Gastrocnemius medialis (tissue), 4 donors: Measurements from ENCODE around the gene CENPO. TPM values are rescaled to one million over a fixed set of nuclear protein-coding genes. Genes with fewer than 3 reads are reported as not detected.
A peak's percentile ranks its signal among the peaks of the same experiment; 100 is the strongest.

Experiments used
- ATAC-seq, 2 donors: fragments of 150-250 bp; one replicate each; pipeline ENCODE4 v1.9.1; 2016
- DNase-seq, 2 donors: peaks; one replicate each; pipeline ENCODE4 v3.0.0-alpha.2; 2019
- H3K27ac ChIP-seq, 4 donors: fragments of 200-600 bp; sonication (generic); 1 replicate in 1 of 4; 2 replicates in 3 of 4; pipeline ENCODE4 v1.5.1; 2016 to 2018; ENCODE audit warnings: mild to moderate bottlenecking in 2 of 4, moderate library complexity in 1 of 4
- H3K27me3 ChIP-seq, 3 donors: fragments of 200-600 bp; sonication (generic) in 2 of 3; 1 replicate in 1 of 3; 2 replicates in 2 of 3; pipeline versions ENCODE4 v1.5.1 to v1.6.0; 2016 to 2019; ENCODE audit warnings: mild to moderate bottlenecking in 1 of 3, moderate library complexity in 1 of 3
- H3K36me3 ChIP-seq, 2 donors: fragments of 200-600 bp; sonication (generic) in 1 of 2; one replicate each; pipeline ENCODE4 v1.5.1; 2017 to 2018
- H3K4me1 ChIP-seq, 2 donors: fragments of 200-600 bp; sonication (generic) in 1 of 2; one replicate each; pipeline ENCODE4 v1.5.1; 2016 to 2017; ENCODE audit warnings: mild to moderate bottlenecking in 2 of 2
- H3K4me3 ChIP-seq, 4 donors: fragments of 200-600 bp; sonication (generic) in 3 of 4; 1 replicate in 1 of 4; 2 replicates in 3 of 4; pipeline ENCODE4 v1.5.1; 2016 to 2019; ENCODE audit warnings: mild to moderate bottlenecking in 2 of 4
- H3K9me3 ChIP-seq, 3 donors: fragments of 200-600 bp; sonication (generic) in 2 of 3; 1 replicate in 1 of 3; 2 replicates in 2 of 3; pipeline ENCODE4 v1.5.1; 2016 to 2019
- POLR2A ChIP-seq, 2 donors: fragments of 450-650 bp; IDR thresholded peaks; one replicate each; pipeline ENCODE4 v1.6.1; 2017; ENCODE audit warnings: antibody characterized with exemption in 2 of 2, mild to moderate bottlenecking in 2 of 2, moderate library complexity in 2 of 2
- in situ Hi-C, 4 donors: fragments of 200-750 bp; cut with MboI; loops; one replicate each; pipeline versions ENCODE4 v1.15.0 to v1.8.0; 2017; ENCODE audit warnings: low sequenced_read_pairs in 4 of 4
- intact Hi-C: fragments of 100-400 bp; cut with DNase I; formaldehyde crosslinking; loops from one replicate; pipeline ENCODE4 v1.15.1; 2023; ENCODE audit warnings: low total_unique reads
- total RNA-seq, 4 donors: library from RNA; depleted of rRNA; stranded (reverse); fragments of >200 nt; gene quantifications; one replicate each; pipeline versions ENCODE4 v1.1.0 to v1.2.3, GENCODE V29; 2016
- TF ChIP-seq, protein P1 (sequence below), 5 experiments: fragments of 450-650 bp in 3 of 5; fragments of 200-600 bp in 2 of 5; sonication (generic) in 2 of 5; IDR thresholded peaks in 4 of 5; conservative IDR thresholded peaks in 1 of 5; 1 replicate in 4 of 5; 2 replicates in 1 of 5; pipeline ENCODE4 v1.5.1; 2016 to 2019; ENCODE audit warnings: antibody characterized with exemption in 5 of 5, mild to moderate bottlenecking in 3 of 5, moderate library complexity in 3 of 5

CENPO gene, protein sequence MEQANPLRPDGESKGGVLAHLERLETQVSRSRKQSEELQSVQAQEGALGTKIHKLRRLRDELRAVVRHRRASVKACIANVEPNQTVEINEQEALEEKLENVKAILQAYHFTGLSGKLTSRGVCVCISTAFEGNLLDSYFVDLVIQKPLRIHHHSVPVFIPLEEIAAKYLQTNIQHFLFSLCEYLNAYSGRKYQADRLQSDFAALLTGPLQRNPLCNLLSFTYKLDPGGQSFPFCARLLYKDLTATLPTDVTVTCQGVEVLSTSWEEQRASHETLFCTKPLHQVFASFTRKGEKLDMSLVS
- 1 to 10 TPM; 1.2 to 3.6 (median 2.7) TPM for total RNA-seq

DNA sequence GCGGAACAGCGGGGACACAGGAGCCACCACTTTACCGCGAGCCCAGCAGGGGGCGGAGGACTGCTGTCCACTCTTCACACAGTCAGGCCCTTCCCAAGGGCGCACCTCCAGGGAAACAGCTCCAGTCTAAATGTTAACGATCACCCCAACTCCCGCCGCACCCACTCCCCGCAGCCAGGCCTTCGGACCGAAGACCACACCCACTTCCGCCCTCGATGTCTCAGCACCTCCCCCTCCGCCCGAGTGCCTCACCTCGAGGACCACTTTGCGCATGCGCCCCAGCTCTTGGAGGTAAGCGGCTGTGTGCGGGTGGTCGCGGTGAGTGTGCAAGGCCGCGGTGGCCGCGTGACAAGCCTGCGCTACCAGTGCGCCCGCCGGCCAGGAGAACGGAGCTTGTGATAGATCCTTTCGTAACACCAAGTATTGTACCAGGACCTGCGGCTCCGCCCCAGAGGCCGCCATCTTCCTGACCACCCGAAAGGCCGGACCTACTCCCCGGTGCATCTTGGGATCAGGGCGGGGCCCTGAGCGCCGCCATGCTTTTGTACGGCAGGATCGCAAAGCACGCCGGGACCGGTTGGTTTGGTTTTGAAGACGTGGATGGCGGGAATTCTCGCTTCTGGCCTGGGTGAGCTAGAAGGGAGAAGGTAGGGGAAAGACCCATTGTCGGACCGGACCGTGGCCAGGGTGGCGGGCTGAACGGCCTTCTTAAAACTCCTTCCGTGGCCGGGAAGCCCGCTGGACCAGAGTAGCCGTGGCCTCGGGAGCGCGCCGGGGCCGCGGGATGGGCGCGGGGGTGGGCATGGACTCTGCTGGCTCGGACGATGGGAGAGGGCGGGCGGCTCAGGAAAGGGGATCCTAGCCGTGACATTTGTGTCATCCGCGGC is at the start of gene CENPO, which contains the start of gene PTRHD1:
CENPO (plus strand) TSS at position 552 of the 887 bp plus-strand sequence. CDS start 495 bp downstream, outside the sequence.
PTRHD1 (minus strand) TSS at position 518 of the 887 bp plus-strand sequence; CDS start at position 504, 14 bp downstream.
- Histone ChIP-seq H3K4me3 (peak within 1 kb of the TSS; percentile 67 to 94 (median 88)), H3K27ac (peak within 1 kb of the TSS; percentile 95 to 99 (median 98)), H3K4me1 (peaks cover 16 to 17% of the 10 kb centered on the region in 2 donors), H3K36me3 (no peaks in the 10 kb centered on the region), H3K9me3 (no peaks in the 10 kb centered on the region), H3K27me3 (no peaks in the 10 kb centered on the region)
- ATAC-seq, result peak; percentile 97 to 98
- intact Hi-C loops (loop anchor here (2.0 to 5.0 kb wide), 2 partner anchors 51 to 302 kb away; partner anchors contain the start of gene NCOA1), in situ Hi-C loops (loop anchor here in 1 of 4 donors (25.0 kb wide), 1 partner anchor 381 kb away; no protein-coding TSS in a partner anchor)
- peak; percentile 31 to 36 for TF ChIP-seq POLR2A (IDR thresholded peaks at IDR 0.05)
- TF ChIP-seq, protein P1, sequence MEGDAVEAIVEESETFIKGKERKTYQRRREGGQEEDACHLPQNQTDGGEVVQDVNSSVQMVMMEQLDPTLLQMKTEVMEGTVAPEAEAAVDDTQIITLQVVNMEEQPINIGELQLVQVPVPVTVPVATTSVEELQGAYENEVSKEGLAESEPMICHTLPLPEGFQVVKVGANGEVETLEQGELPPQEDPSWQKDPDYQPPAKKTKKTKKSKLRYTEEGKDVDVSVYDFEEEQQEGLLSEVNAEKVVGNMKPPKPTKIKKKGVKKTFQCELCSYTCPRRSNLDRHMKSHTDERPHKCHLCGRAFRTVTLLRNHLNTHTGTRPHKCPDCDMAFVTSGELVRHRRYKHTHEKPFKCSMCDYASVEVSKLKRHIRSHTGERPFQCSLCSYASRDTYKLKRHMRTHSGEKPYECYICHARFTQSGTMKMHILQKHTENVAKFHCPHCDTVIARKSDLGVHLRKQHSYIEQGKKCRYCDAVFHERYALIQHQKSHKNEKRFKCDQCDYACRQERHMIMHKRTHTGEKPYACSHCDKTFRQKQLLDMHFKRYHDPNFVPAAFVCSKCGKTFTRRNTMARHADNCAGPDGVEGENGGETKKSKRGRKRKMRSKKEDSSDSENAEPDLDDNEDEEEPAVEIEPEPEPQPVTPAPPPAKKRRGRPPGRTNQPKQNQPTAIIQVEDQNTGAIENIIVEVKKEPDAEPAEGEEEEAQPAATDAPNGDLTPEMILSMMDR (IDR thresholded peaks at IDR 0.05 in 4 of 5, conservative IDR thresholded peaks at IDR 0.05 in 1 of 5), result peak; percentile 57 to 72 (median 66)
- peak; percentile 93 to 95 for DNase-seq

DNA sequence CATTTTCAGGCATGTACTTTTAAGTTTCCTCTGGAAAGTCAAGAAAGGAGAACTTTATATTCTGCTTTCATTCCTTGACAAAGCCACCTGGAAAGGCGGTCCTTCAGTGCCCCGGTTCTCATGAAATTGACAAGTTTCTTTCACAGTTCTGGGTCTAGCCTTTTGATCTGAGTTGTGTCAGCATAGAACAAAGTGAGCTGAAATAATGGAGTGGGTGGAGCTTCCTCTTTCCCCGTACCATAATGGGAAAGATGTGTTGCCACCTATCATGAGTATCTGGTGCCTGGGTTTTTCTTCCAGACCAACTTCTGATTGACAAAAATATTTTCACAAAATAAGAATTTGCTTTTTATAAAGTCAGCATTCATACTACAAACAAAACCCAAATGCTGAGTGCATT is 49.3 kb upstream of the CENPO start:
- in situ Hi-C loops (no loop called here), intact Hi-C loops (loop anchor here (5.0 kb wide), 1 partner anchor 48 kb away; the partner anchor contains the start of genes CENPO and PTRHD1)
- no peaks in the 10 kb centered on the region for H3K27me3 ChIP-seq
- H3K27ac ChIP-seq, result no peak overlapping the region
- peaks cover 5 to 13% of the 10 kb centered on the region in 2 donors for H3K4me1 ChIP-seq
- peaks cover 0 to 23% of the 10 kb centered on the region in 2 donors for H3K36me3 ChIP-seq
- DNase-seq, result no peak
- no peak for ATAC-seq
- TF ChIP-seq, protein P1 (IDR thresholded peaks at IDR 0.05 in 4 of 5, conservative IDR thresholded peaks at IDR 0.05 in 1 of 5), result no peak
- no peak for TF ChIP-seq POLR2A (IDR thresholded peaks at IDR 0.05)
- H3K4me3 ChIP-seq, result no peak overlapping the region
- no peaks in the 10 kb centered on the region for H3K9me3 ChIP-seq

DNA sequence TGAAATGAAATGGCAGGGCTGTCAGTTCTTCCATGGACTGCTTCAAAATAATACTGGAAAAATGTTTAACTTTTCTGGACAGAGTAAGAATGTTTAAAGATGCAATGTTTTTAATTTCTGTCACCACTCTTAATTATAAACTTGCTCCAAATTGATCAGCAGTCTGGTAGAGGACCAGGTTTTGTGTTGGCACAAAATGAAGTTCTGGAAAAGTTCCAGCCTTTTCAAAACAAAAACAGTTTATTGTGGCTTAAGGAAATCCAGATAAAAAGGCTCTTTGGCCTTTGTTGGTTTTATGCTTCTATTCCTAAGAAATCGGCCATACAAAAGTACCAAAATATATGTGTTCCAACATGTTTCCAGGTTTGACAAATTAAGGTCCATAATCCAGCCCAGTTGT is 48.9 kb upstream of the CENPO start:
- Histone ChIP-seq H3K9me3 (no peaks in the 10 kb centered on the region), H3K27ac (no peak overlapping the region), H3K4me1 (peaks cover under 1 to 9% of the 10 kb centered on the region in 2 donors), H3K36me3 (peaks cover 0 to 23% of the 10 kb centered on the region in 2 donors), H3K4me3 (no peak overlapping the region), H3K27me3 (no peaks in the 10 kb centered on the region)
- ATAC-seq (no peak), DNase-seq (no peak)
- no peak for TF ChIP-seq POLR2A (IDR thresholded peaks at IDR 0.05)
- TF ChIP-seq, protein P1 (IDR thresholded peaks at IDR 0.05 in 4 of 5, conservative IDR thresholded peaks at IDR 0.05 in 1 of 5), result no peak
- in situ Hi-C loops (no loop called here), intact Hi-C loops (loop anchor here (5.0 kb wide), 1 partner anchor 48 kb away; the partner anchor contains the start of genes CENPO and PTRHD1)

DNA sequence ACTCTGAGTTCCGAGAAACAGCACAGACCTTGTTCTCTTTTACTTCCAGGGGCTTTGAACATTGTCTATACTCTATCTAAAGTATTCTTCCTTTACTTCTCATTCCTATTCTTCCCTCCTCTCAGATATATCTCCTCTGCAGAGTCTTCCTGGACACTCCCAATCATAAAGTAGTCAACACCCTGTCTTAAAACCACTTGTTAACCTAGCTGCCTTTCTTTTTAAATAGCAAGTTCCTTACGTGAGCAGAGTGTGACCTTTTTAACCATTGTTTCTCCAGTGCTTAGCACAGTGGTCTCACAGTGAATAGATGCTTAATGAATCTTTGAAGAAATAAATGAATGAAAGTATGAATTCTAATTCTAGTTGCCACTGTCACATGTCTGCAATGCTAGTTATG is 47.4 kb upstream of the CENPO start:
- Histone ChIP-seq H3K27me3 (no peaks in the 10 kb centered on the region), H3K4me3 (no peak overlapping the region), H3K4me1 (peaks cover 0 to 5% of the 10 kb centered on the region in 2 donors), H3K9me3 (no peaks in the 10 kb centered on the region), H3K36me3 (peaks cover 0 to 19% of the 10 kb centered on the region in 2 donors), H3K27ac (no peak overlapping the region)
- in situ Hi-C loops, result no loop called here
- TF ChIP-seq, protein P1 (IDR thresholded peaks at IDR 0.05 in 4 of 5, conservative IDR thresholded peaks at IDR 0.05 in 1 of 5), result no peak
- no peak for TF ChIP-seq POLR2A (IDR thresholded peaks at IDR 0.05)
- ATAC-seq, result no peak
- intact Hi-C loops, result no loop called here
- no peak for DNase-seq
